H1 (cell line): ENCODE measurements around the gene BAX. TPM values are rescaled to one million over a fixed set of nuclear protein-coding genes. Genes with fewer than 3 reads are reported as not detected.

Source experiments
- E2F6 ChIP-seq: IDR thresholded peaks from 2 replicates; pipeline ENCODE4 v1.6.1; 2012; ENCODE audit warnings: inconsistent platforms
- polyA plus RNA-seq, 7 experiments: library from polyadenylated mRNA; depleted of rRNA in 3 of 7; stranded (reverse) in 5 of 7; unstranded in 2 of 7; fragments of >200 nt in 5 of 7; fragments of 200-250 nt in 2 of 7; gene quantifications; 1 replicate in 5 of 7; 2 replicates in 1 of 7; 4 replicates in 1 of 7; pipeline versions ENCODE4 v1.2.1 to v1.2.3, GENCODE V29; 2011 to 2013; ENCODE audit warnings: missing spikeins in 2 of 7, mixed read lengths in 2 of 7
- total RNA-seq: library from RNA; stranded (reverse); fragmentation: NEBNext Ultra II Directional; extraction: Animal tissue kit (Norgen Biotek cat#: 25700); gene quantifications from 2 replicates; pipeline ENCODE4 v1.2.1, GENCODE V29; 2021

BAX gene
- total and polyA plus RNA-seq, 2 of the 8 experiments (the other 6 are each of a cell fraction or from before 2014, with no cell fraction given) = 257 to 346 TPM

GRCh38 chr19:48921721-48922500 is 32.8 kb upstream of the BAX start (continued):
- TF ChIP-seq E2F6 = no peak
